Right ventricle myocardium inferior (tissue), 1 donor: ENCODE results near the gene HOOK1. TPM values are rescaled to one million over a fixed set of nuclear protein-coding genes. Genes with fewer than 3 reads are reported as not detected.
"Not testable (repeated sequence)": the region's sequence is repeated elsewhere in the genome, so short reads cannot be mapped to it uniquely, and the experiment has no call there.

ENCODE experiments used
- ATAC-seq: fragments of 200-7000 bp; cut with Tn5 transposase; one replicate; pipeline ENCODE4 v1.9.1; 2020; ENCODE audit warnings: mild to moderate bottlenecking, moderate library complexity
- DNase-seq: peaks from one replicate; pipeline ENCODE4 v3.0.0; 2021; ENCODE audit errors: missing footprints
- intact Hi-C: fragments of 100-400 bp; cut with DNase I; formaldehyde crosslinking; loops from one replicate; pipeline ENCODE4 v1.11.0; 2022
- total RNA-seq: library from RNA; stranded (reverse); fragmentation: NEBNext Ultra II Directional; extraction: Animal tissue kit (Norgen Biotek cat#: 25700); gene quantifications from one replicate; pipeline ENCODE4 v1.2.1, GENCODE V29; 2021
- donor health status: DM: no; HTN: yes; CAD: no; lungs with severe emphysema.

Gene HOOK1
- total RNA-seq, 1 donor from 2014 or later: 7.3 TPM

GRCh38 chr1:59919746-59920145, 105.0 kb downstream of the HOOK1 start:
- ATAC-seq: no peak
- intact Hi-C loops: no loop called here
- no peak for DNase-seq

- DNase-seq, intact Hi-C loops, ATAC-seq: not testable (repeated sequence)
Measured at GRCh38 chr1:59921258-59921899, 106.6 kb downstream of the HOOK1 start.

- intact Hi-C loops: loop anchor here (5.0 kb wide), 1 partner anchor 32 kb away; no protein-coding TSS in a partner anchor
- ATAC-seq (no peak), DNase-seq (no peak)
Measured at GRCh38 chr1:59924653-59925052, 109.9 kb downstream of the HOOK1 start.

Other genes with a start within 250 kb of the HOOK1 start
- gene CYP2J2, start 111.8 kb downstream of the HOOK1 start, total RNA-seq: 76.4 TPM